Measurements from ENCODE around the gene DENND10.
"Not testable (repeated sequence)": the region's sequence is repeated elsewhere in the genome, so short reads cannot be mapped to it uniquely, and the experiment has no call there.

The DENND10 gene

DNA sequence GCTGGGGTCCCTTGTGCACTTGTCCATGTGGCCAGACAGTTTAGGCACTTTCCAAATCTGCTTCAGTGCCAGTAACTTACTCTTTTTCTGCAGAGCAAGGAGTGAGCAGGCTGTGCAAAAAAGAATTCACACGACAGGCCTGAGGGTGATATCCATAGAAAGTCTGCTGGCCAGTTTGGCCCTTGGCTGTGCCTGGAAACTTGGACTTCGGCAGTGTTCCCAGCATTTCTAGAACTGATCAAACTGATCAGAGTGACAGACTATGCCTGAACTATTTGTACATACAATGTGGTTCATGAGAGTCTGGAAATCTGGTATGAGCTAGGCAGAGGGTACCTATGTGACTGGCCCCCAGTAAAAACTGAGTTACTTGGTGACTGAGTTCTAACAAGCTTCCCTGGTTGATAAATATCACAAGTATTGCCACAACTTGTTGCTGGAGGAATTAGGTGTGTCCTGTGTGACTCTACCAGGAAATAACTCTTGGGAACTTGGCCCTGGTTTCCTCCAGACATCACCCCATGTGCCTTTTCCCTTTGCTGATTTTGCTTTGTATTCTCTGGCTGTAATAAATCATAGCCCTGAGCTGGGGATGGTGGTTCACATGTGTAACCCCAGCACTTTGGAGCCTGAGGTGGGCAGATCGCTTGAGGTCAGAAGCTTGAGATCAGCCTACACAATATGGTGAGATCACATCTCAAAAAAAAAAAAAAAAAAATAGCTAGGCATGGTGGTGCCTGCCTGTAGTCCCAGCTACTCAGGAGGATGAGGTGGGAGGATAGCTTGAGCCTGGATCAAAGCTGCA is 3.3 kb upstream of the DENND10 start:
- no peak for DNase-seq

DNA sequence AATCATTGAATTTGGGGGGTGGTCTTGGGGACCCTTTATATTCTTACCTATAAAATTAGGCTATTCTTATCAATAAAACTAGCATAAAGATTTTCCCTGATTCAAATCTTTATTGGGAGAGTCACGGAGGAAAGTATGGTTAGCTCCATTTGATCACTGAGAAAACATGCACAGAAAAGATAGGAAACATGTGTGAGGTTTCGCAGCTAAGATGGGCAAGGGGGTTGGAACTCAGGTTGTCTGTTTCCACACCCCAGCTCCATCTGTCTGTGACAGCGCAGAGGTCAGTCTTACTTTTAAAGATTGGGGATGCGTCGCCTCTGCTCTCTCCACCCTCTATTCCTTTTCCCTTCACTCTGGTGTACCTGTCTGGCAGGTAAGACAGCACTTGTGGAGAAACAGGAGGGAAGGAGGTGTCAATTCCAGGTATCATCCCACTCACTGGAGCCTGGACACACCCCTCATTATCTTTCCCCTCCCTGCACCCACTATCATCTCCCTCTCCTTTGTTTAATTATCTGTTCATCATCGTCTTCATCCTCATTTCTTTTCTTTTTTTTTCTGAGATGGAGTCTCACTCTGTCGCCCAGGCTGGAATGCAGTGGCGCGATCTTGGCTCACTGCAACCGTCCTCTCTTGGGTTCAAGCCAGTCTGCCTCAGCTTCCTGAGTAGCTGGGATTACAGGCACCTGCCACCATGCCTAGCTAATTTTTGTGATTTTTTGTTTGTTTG is 2.4 kb upstream of the DENND10 start:
- no peak for DNase-seq

DNA sequence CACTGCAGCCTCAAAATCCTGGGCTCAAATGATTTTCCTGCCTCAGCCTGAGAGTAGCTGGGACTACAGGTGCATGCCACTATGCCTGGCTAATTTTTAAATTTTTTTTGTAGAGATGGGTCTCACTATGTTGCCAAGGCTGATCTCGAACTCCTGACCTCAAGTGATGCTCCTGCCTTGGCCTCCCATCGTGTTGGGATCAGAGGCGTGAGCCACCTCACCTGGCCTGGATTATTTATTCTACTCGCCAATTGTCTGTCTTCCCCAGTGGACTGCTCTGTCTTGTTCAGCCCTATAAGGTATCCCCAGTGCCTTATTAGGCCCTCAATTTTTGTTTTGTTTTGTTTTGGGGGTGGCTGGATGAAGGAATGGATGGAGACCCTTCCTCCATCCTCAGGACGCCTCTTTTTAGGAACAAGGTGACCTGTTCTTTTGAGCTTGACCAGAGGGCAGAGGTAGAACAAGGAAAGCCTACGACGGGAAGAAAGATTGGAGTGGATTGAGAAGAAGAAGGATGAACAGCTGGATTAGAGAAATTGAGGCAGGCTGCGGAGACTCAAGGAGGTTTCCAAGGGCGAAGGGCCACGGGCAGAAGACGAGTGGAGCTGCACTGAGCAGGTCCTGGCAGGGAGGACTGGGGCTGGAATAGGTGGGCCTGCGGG is 541 bp upstream of the DENND10 start:
- no peak for DNase-seq

DNA sequence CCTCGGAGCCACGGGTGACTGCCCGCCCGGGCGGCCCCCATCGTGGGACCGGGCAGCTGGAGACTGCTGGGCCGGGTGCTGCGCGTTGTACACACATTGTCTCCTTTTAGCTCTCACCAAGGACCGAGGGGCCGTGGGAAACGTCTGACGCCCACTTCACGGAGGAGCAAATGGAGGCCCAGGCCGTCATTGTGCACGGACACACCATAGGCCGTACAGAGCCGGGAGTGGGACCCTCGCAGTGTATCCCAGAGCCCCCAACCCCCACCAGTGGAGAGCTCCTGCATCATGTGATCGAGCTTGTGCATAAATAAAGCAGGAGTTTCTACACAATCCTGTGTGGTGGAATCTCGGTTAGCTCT is 722 bp downstream of the DENND10 start:
- DNase-seq: no peak

DNA sequence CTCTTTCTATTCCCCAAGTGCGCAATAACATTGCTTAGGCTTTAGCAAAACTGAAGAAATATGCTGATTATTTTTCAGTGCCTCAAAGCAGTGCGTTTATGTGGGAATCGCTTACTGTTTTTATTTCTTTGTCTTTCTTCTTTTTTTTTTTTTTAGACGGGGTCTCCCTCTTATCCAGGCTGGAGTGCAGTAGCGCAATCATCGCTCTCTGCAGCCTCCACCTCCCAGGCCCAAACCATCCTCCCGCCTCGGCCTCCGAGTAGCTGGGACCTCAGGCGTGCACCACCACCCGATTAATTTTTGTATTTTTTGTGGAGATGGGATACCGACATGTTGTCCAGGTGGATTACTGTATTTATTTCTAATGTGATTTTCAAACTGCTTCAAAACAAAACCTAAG is 1.2 kb downstream of the DENND10 start:
- DNase-seq: no peak

DNA sequence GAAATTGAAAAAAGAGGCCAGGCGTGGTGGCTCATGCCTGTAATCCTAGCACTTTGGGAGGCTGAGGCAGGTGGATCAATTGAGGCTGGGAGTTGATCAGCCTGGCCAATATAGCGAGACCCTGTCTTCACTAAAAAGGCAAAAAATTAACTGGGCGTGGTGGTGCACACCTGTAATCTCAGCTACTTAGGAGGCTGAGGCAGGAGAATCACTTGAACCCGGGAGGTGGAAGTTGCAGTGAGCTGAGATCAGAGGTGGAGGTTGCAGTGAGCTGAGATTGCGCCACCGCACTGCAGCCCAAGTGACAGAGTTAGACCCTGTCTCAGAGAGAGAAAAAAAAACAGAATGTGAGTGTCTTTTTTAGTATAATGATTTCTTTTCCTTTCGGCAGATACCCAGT is 2.0 kb downstream of the DENND10 start:
- DNase-seq: not testable (repeated sequence)

DNA sequence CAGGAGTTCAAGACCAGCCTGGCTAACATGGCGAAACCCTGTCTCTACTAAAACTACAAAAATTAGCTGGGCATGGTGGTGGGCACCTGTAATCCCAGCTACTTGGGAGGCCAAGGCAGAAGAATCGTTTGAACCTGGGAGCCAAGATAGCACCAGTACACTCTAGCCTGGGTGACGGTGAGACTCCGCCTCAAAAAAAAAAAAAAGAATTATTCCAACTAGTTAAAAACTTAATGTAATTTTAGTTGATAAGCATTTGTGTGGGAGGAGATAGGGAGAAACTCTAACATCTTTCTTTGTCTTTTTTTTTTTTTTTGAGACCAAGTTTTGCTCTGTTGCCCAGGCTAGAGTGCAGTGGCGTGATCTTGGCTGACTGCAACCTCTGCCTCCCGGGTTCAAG is 3.2 kb downstream of the DENND10 start:
- not testable (repeated sequence) for DNase-seq

DNA sequence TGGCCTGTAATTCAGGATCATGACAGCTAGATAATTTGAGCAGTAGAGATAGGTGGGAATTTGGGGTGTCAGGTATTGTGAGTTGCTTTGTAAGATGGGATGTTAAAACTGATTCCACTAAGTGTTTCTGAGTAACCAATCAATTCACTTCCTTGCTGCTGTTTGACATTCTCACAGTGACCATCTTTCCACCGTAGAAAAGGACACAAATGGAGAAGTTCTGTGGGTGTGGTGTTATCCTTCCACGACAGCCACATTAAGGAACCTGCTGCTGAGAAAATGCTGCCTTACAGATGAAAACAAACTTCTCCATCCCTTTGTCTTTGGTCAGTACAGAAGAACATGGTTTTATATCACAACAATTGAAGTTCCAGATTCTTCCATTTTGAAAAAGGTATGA is 3.9 kb downstream of the DENND10 start:
- not testable (repeated sequence) for DNase-seq

DNA sequence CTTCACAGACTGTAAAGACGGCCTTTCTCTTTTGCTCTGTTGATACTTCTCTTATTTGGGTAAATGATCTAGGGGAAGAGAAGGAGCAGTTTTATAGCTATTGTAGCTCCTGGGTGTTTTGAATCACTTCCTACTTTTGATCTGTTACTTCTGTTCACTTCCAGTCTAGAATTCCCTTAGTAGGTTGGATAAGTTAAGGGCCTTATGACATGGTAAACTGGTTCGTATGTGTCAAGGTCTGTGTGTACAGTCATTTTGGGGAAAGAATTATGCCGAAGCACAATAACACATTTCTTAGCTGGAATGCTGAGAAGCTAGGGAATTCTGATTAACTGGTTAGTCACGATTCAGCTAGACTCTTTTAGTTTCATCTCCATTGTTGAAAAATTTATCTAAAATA is 8.1 kb downstream of the DENND10 start:
- DNase-seq: no peak

DNA sequence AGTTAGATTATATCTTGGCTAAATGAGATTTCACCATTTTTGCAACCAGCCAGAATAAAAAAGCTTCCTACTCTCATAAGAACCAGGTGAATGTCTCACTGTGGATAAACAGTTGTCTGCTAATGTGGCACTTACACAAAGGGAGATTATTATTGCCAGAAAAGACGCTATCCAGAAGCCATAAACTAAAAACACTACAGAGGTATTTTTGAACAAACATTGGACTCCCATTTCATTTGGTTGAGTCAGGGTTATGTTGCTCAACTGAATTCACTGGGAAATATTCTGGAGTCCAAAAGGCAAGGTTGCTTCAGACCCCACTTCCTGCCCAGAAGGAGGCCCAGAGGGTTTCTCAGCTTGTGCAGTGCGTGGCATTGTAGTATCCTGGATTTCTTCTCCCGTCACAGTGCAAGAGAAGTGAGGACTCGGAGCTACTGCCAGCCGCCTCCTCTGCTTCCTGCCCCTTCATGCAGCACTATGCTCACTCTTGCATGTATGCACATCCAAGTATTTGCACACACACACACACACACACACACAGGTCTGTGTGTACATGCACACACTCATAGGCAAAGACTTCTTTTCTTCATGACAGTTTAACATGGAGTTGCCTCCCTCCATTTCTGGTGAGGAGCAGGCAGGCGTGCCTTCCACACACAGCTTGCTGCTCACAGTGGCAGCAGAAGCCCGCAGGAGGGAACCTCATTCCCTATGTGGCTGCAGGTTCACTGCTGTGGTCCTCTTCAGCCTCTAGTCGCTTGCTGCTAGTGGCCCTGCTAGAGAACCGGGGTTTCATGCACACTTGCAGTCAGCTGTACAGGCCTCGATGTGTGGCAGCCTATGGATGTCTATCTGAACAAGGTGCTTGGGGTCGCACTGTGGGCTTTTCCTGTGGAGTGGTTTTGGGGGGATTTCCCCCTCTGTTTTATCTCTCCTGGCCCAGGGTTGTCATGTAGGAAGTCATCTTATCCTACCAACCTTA is 10.1 kb downstream of the DENND10 start:
- no peak for DNase-seq

DNA sequence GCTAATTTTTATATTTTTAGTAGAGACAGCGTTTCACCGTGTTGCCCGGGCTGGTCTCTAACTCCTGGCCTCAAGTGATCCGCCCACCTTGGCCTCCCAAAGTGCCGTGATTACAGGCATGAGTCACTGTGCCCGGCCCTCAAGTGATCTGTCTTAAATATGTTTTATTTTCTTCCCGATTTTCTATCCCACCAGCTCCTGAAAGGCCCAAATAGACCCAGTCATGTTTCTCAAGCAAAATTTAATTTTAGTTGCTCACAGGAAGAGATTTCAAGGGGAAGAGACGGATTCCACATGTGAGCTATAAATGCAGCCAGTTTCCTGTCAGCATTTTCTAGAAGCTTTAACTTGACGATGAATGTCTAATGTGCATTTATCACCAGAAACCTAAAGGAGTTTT is 12.0 kb downstream of the DENND10 start:
- DNase-seq: no peak

DNA sequence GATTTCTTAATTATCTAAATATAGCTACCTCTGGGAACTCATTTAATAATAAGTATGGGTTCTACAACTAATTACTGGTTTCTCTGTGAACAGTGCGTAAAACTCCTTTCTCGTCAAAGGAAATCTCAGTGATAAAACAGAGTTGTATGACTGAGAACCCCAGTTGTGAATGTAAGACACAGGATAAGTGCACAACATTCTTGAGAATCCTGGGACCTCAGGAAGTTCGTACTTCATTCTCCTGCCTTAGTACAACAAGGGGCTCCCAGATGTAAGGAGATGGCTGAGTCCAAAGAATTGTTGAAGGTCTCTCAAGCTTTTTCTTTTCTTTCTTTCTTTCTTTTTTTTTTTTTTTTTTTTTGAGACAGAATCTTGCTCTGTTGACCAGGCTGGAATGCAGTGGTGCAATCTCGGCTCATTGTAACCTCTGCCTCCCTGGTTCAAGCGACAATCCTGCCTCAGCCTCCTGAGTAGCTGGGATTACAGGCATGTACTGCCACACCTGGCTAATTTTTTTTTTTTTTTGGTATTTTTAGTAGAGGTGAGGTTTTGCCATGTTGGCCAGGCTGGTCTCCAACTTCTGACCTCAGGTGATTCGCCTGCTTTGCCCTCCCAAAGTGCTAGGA is 12.5 kb downstream of the DENND10 start:
- no peak for DNase-seq

DNA sequence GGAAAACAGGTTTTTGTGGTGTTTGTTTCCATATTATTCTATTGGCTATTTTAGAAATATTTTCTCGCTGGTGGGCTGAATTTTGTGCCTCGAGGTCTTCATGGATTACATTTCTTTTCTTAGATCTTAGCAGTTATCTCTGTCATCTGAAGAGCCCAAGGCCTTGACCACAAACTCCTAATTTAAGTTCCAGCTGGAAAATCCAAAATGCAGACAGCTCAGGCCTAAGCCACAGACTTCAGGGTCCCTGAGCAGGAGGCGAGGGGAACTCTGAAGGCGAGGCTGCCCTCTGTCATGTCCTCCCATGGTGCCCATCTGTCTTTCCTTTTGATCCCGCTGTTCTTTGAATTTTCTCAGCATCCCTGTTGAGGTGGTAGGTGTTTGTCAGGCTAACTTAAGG is 14.3 kb downstream of the DENND10 start:
- no peak for DNase-seq

DNA sequence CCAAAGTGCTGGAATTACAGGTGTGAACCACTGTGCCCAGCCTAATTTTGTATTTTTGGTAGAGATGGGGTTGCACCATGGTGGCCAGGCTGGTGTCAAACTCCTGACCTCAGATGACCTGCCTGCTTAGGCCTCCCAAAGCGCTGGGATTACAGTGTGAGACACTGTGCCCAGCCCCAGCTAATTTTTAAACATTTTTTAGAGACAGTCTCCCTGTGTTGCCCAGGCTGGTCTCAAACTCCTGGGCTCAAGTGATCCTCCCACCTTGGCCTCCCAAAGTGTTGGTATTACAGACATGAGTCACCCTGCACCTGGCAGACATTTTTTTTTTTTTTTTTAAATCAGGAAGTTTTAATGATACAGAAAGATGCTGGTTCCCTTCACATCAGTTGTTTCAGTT is 15.5 kb downstream of the DENND10 start:
- no peak for DNase-seq

DNA sequence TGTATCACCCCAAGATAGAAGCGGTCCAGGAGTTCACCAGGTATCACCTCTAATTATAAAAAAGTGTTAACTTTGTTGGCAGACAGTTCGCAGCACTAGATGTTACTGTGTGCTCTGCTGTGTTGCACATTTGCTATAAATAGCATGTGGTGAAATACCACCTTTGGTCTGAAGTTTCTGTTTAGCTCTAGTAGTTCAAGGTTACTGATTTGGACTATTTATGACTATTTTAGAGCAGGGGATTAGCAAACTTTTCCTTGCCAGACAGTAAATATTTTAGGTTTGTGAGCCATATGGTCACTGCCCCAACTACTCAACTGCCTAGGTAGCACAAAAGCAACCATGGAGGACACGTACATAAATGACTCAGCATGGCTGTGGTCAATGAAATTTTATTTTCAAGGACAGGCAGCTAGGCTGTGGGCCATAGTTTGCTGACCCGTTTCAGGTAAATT is 16.5 kb downstream of the DENND10 start:
- no peak for DNase-seq

DNA sequence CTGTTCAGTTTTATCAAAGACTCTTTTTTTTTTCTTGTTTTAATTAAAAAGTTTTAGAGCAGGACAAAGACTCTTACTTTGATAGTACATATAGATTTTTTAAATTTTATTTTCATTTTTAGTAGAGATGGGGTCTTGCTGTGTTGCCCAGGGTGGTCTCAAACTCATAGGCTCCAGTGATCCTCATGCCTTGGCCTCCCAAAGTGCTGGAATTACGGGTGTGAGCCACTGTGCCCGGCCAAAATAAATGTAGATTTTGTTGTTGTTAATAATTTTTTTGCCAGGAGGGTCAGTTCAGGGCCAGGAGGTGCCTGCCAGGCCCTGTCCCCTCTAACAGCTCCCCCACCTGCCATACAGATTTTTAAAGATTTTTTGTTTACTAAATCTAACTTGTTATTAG is 17.0 kb downstream of the DENND10 start:
- no peak for DNase-seq

DNA sequence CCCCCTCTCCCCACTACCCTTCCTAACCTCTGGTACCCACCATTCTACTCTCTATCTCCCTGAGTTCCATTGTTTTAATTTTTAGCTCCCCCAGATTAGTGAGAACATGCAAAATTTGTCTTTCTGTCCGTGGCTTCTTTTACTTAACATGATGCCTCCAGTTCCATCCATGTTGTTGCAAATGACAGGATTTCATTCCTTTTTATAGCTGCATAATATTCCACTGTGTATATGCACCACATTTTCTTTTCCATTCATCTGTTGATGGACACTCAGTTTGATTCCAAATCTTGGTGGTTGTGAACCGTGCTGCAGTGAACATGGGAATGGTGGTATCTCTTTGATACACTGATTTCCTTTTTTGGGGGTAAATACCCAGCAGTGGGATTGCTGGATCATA is 22.0 kb downstream of the DENND10 start:
- DNase-seq: no peak

DNA sequence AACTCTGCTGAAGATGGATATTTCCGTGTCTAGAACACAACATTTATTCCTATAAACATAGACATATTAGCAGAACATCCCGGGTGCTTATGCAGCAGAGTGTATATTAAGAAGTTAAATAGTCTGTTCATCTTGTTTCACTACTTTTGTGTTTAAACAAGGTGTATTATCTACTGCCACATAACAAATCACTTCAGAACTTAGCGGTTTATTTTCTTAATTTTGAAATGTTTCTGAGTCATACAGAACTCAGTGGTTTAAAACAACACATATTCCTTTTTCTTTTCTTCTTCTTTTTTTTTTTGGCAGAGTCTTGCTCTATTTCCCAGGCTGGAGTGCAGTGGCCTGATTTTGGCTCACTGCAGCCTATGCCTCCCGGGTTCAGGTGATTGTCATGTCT is 25.8 kb downstream of the DENND10 start:
- DNase-seq: no peak

DNA sequence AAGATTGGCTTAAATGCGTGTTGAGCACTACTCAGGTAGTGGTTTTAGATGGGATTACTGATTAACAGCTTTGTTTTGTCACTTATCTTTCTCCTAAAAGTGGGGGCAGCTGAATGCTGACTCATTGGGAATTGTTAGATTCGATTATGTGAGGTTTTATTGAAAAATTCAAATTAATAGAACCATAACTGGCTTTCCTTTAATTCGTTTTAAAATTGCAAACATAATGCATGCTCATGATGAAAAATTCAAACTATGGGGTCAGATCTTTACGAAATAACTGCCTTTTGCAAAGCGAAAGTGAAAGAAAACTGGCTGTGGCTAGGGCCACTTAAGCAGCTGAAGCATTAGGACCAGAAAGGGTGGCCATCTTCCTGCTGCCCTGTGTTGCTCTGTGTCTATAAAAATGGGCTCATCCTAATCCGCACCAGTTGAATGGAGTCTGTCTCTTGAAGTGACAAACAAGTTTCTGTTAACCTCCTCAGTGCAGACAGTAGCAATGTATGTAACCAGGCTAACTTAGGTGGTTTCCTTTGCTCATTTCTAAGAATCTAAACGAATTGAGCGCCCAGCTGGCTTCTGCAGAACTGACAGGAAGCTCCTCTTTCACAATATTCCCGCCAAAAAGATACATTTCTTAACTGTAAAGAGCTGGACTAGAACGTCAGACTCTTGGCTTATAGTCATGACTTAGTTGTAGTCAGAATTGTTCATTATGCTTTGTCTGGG is 27.8 kb downstream of the DENND10 start:
- DNase-seq: no peak

DNA sequence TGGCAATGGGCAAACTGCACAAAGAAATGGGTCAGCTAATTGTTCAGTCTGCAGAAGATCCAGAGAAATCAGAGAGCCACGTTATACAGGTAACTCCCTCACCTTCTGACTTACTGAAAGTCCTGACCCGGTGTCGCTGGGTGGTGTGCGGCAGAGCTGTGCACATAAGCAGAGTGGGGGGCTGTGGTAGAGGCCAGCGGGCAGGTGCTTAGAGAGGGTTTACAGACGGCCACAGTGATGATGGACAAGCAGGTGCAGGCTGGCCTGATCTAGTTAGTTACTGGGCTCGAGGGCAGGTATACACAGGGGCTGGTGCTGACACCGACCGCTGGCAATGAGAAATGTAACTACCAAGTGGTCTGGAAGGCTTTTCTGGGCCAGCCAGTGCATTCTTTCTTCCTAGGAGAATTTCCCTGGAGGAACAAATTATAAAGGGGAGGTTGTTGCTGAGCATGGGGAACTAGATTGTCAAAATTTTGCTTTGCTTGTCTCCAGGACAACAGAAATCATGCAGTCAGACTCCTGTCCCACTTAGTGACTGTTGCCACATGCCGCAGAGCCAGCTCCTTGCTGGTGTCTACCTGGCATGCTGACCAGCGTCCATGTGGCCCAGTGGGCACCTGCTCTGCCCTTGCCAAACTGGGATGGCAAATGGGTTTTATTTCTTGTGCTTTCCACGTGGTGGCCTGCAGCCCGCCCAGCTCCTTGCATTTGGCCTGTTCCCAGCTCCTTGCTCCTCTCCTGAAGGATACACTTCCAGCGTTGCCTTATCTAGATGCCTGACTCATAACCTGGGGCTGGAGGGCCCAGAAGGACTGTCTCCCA is 28.8 kb downstream of the DENND10 start:
- DNase-seq: no peak

DNA sequence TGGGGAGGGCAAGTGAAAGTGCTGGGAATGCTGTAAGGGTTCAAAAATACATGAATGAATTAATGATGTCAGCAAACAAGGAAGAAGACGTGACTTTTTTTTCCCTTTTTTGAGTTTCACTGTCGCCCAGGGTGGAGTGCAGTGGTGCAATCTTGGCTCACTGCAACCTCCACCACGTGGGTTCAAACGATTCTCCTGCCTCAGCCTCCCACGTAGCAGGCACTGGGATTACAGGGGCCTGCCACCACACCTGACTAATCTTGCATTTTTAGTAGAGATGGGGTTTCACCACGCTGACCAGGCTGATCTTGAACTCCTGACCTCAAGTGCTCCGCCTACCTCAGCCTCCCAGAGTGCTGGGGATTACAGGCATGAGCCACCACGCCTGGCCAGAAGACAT is 30.0 kb downstream of the DENND10 start:
- DNase-seq: no peak

Measured in DMS153 (cell line).